Measurements from ENCODE around the gene FOXK1. TPM values are rescaled to one million over a fixed set of nuclear protein-coding genes. Genes with fewer than 3 reads are reported as not detected.

The FOXK1 gene
- total RNA-seq, 3 donors from 2014 or later, result 30.1 to 48.5 (median 33.4) TPM

- DNase-seq, result no peak
- intact Hi-C loops (cut with DNase I, micrococcal nuclease), result no loop called here
- H3K4me1 ChIP-seq (ENCODE audit: low read depth), result no peaks in the 10 kb centered on the region
- no peaks in the 10 kb centered on the region for H3K9me3 ChIP-seq
- H3K4me3 ChIP-seq, result no peak overlapping the region
- no peaks in the 10 kb centered on the region for H3K36me3 ChIP-seq (ENCODE audit: low read depth)
- ATAC-seq, result no peak
- TF ChIP-seq, protein P1, sequence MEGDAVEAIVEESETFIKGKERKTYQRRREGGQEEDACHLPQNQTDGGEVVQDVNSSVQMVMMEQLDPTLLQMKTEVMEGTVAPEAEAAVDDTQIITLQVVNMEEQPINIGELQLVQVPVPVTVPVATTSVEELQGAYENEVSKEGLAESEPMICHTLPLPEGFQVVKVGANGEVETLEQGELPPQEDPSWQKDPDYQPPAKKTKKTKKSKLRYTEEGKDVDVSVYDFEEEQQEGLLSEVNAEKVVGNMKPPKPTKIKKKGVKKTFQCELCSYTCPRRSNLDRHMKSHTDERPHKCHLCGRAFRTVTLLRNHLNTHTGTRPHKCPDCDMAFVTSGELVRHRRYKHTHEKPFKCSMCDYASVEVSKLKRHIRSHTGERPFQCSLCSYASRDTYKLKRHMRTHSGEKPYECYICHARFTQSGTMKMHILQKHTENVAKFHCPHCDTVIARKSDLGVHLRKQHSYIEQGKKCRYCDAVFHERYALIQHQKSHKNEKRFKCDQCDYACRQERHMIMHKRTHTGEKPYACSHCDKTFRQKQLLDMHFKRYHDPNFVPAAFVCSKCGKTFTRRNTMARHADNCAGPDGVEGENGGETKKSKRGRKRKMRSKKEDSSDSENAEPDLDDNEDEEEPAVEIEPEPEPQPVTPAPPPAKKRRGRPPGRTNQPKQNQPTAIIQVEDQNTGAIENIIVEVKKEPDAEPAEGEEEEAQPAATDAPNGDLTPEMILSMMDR (IDR thresholded peaks at IDR 0.05), result no peak
These were observed 84.8 kb downstream of the FOXK1 start for GRCh38 chr7:4766666-4767519.

DNA sequence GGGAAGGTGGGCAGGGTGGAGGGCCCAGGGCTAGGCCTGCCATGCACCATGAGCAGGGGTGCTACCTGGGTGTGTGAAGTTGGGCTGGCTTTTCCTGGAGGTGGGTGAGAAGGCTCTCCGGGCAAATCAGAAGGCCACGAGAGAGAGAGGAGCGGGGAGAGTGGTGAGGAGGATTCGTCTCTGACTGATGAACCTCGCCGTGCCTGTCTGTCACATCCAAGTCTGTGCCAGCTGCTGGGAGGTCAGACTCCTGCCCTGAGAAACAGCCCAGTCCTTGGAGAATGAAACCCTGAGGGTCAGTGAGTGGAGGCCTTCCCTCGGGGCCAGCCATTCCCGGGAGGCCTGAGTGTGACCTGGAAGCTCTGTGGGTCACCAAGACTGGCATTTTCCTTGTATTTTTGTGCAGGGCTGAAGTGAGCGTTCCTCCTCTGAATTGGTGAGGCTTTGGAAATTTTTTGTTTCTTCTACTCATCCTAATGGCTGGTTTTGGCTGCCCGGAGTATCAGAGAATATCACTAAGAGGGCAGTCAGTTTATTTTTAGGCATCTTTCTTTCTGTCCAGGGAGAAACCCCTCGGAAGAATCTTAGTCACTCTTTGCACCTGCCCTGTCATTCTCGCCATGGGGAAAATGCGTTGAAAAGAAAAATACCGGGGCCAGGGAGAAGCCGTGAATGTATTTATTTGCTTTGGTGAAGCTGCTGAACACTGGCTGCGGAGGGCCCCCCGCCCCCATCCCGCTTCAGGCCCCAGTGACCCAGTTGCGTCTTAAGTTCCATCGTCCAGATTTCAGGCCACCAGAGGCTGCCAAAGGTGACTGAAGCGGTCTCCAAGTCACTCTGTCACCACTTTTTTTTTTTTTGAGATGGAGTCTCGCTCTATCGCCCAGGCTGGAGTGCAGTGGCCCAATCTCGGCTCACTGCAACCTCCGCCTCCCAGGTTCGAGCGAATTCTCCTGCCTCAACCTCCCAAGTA lies 86.8 kb downstream of the FOXK1 start:
- ATAC-seq, result no peak
- TF ChIP-seq, protein P1 (IDR thresholded peaks at IDR 0.05), result no peak
- DNase-seq, result no peak
- Histone ChIP-seq H3K9me3 (no peaks in the 10 kb centered on the region), H3K36me3 (ENCODE audit: low read depth) (no peaks in the 10 kb centered on the region), H3K4me3 (no peak overlapping the region), H3K4me1 (ENCODE audit: low read depth) (no peaks in the 10 kb centered on the region)
- intact Hi-C loops (cut with DNase I, micrococcal nuclease), result no loop called here

DNA sequence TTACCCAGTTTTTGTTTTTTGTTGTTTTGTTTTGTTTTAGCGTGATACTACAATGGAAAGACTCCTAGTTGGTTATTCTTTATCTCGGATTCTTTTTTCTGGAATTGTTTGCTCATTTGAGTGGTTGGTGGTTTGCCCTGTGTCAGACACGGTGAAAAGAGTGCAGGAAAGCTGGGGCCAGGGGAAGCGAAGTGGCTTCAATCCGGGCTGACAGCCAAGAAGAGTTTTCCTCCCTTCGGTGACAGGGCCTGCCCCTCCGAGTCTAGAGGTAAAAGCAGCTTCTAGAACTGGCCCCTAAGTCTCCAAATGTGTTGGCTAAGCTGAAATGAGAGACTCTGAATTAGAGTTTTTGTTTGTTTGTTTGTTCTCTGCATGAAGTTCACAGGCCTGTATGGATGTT lies 87.7 kb downstream of the FOXK1 start:
- no peak overlapping the region for H3K4me3 ChIP-seq
- intact Hi-C loops (cut with DNase I, micrococcal nuclease), result no loop called here
- no peaks in the 10 kb centered on the region for H3K9me3 ChIP-seq
- DNase-seq, result no peak
- TF ChIP-seq, protein P1 (IDR thresholded peaks at IDR 0.05), result no peak
- H3K36me3 ChIP-seq (ENCODE audit: low read depth), result no peaks in the 10 kb centered on the region
- no peaks in the 10 kb centered on the region for H3K4me1 ChIP-seq (ENCODE audit: low read depth)
- no peak for ATAC-seq

DNA sequence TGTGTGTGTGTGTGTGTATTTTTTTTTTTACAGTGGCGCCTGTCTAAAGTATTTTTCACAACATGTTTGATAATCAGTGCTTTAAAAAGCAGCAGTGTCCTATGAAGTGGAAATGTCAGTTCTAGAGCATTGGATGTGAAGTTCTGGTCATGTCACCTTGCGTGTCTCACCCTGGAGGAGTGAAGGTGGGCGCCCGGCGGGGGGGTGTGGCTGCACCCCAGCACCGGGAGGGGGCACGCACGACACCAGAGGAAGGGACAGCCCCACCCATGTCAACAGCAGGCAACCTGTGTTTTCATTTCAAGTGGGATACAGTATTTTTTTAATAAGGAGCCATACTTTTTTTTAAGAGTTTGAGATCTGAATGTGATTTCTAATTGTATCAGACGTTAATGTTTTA lies 88.8 kb downstream of the FOXK1 start:
- DNase-seq (no peak), ATAC-seq (no peak)
- Histone ChIP-seq H3K4me1 (ENCODE audit: low read depth) (peaks cover under 1% of the 10 kb centered on the region), H3K36me3 (ENCODE audit: low read depth) (no peaks in the 10 kb centered on the region), H3K4me3 (no peak overlapping the region), H3K9me3 (no peaks in the 10 kb centered on the region)
- TF ChIP-seq, protein P1 (IDR thresholded peaks at IDR 0.05), result no peak
- intact Hi-C loops (cut with DNase I, micrococcal nuclease), result no loop called here

DNA sequence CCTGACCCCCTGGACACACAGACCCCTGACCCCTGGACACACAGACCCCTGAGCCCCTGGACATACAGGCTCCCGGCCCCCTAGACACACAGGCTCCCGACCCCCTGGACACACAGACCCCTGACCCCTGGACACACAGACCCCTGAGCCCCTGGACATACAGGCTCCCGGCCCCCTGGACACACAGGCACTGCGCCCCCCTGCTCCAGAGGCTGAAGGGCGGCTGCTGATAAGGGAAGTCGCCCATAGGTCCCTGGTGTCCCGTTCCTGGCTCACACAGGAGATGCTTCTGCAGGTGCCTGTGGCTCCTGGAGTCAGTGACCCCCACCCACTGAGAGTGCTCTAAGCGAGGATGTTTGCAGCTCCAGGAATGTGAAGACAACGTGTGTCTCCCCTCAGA lies 89.6 kb downstream of the FOXK1 start:
- no peaks in the 10 kb centered on the region for H3K9me3 ChIP-seq
- intact Hi-C loops (cut with DNase I, micrococcal nuclease), result no loop called here
- no peaks in the 10 kb centered on the region for H3K36me3 ChIP-seq (ENCODE audit: low read depth)
- no peak for DNase-seq
- H3K4me1 ChIP-seq (ENCODE audit: low read depth), result peaks cover 9% of the 10 kb centered on the region
- no peak overlapping the region for H3K4me3 ChIP-seq
- no peak for ATAC-seq
- TF ChIP-seq, protein P1 (IDR thresholded peaks at IDR 0.05), result no peak
